Measurements from ENCODE around the gene JAKMIP2.

- TF ChIP-seq, protein P1, sequence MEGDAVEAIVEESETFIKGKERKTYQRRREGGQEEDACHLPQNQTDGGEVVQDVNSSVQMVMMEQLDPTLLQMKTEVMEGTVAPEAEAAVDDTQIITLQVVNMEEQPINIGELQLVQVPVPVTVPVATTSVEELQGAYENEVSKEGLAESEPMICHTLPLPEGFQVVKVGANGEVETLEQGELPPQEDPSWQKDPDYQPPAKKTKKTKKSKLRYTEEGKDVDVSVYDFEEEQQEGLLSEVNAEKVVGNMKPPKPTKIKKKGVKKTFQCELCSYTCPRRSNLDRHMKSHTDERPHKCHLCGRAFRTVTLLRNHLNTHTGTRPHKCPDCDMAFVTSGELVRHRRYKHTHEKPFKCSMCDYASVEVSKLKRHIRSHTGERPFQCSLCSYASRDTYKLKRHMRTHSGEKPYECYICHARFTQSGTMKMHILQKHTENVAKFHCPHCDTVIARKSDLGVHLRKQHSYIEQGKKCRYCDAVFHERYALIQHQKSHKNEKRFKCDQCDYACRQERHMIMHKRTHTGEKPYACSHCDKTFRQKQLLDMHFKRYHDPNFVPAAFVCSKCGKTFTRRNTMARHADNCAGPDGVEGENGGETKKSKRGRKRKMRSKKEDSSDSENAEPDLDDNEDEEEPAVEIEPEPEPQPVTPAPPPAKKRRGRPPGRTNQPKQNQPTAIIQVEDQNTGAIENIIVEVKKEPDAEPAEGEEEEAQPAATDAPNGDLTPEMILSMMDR (conservative IDR thresholded peaks at IDR 0.05; ENCODE audit: low read length), result no peak
- TF ChIP-seq EZH2phosphoT487 (IDR thresholded peaks at IDR 0.05; ENCODE audit: borderline replicate concordance), result no peak
Observed at GRCh38 chr5:147801461-147801860, 18.9 kb upstream of the JAKMIP2 start.
